SK-N-SH treated with all-trans-retinoic acid at 6 μM for 48 hours (cell line): Measurements from ENCODE around the gene AKR1D1.

ENCODE experiments used
- ESRRG ChIP-seq: fragments of 250-450 bp; sonication (Bioruptor Pico); IDR thresholded peaks from 2 replicates; pipeline ENCODE4 v1.6.1; 2021; ENCODE audit warnings: mild to moderate bottlenecking
- SNAI2 ChIP-seq: fragments of 250-450 bp; sonication (Bioruptor Pico); IDR thresholded peaks from 2 replicates; pipeline ENCODE4 v1.5.0; 2020; ENCODE audit warnings: mild to moderate bottlenecking, moderate library complexity
- TCF4 ChIP-seq: fragments of 250-450 bp; sonication (Bioruptor Pico); IDR thresholded peaks from 2 replicates; pipeline ENCODE4 v1.8.0; 2021; ENCODE audit warnings: mild to moderate bottlenecking, moderate library complexity, borderline replicate concordance
- TOX ChIP-seq: fragments of 250-450 bp; sonication (Bioruptor Pico); IDR thresholded peaks from 2 replicates; pipeline ENCODE4 v1.8.0; 2021; ENCODE audit warnings: mild to moderate bottlenecking, moderate library complexity, borderline replicate concordance
- ZFP30 ChIP-seq: fragments of 450-650 bp; formaldehyde crosslinking; IDR thresholded peaks from 2 replicates; pipeline ENCODE4 v1.5.0; 2022; ENCODE audit warnings: mild to moderate bottlenecking, moderate library complexity
- ZNF565 ChIP-seq: fragments of 450-650 bp; formaldehyde crosslinking; conservative IDR thresholded peaks from 2 replicates; pipeline ENCODE4 v1.5.0; 2020; ENCODE audit warnings: low read depth, mild to moderate bottlenecking, moderate library complexity
- ZNF70 ChIP-seq: fragments of 450-650 bp; formaldehyde crosslinking; IDR thresholded peaks from 2 replicates; pipeline ENCODE4 v1.5.0; 2020; ENCODE audit warnings: mild to moderate bottlenecking, moderate library complexity
- TF ChIP-seq, protein P1 (sequence below): fragments of 250-450 bp; sonication (Bioruptor Pico); IDR thresholded peaks from 2 replicates; pipeline ENCODE4 v1.5.0; 2020; ENCODE audit warnings: mild to moderate bottlenecking, moderate library complexity

DNA sequence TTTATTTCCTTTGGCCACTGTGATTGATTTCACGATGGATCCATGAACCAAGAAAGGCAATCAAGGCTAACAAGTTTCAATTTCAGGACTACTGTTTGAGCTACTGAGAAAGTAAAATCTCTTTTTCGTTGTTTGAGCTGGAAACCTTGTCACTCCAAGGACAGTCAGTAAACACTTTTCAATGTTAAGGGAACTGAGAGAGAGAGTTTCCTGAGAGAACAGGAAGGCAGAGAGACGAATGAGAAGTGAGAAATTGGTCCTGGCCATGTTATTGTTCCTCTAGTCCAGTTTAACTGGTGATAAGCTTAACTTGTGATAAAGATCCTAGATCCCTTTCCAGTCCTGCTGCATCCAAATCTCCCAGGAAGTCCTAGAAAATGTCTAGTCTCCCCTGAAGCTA lies 909 bp upstream of the AKR1D1 start:
- TF ChIP-seq SNAI2 = no peak
- TF ChIP-seq ZFP30 = no peak
- TF ChIP-seq TOX (CRISPR knock-in tag) = no peak
- TF ChIP-seq ESRRG (CRISPR knock-in tag) = no peak
- TF ChIP-seq, protein P1, sequence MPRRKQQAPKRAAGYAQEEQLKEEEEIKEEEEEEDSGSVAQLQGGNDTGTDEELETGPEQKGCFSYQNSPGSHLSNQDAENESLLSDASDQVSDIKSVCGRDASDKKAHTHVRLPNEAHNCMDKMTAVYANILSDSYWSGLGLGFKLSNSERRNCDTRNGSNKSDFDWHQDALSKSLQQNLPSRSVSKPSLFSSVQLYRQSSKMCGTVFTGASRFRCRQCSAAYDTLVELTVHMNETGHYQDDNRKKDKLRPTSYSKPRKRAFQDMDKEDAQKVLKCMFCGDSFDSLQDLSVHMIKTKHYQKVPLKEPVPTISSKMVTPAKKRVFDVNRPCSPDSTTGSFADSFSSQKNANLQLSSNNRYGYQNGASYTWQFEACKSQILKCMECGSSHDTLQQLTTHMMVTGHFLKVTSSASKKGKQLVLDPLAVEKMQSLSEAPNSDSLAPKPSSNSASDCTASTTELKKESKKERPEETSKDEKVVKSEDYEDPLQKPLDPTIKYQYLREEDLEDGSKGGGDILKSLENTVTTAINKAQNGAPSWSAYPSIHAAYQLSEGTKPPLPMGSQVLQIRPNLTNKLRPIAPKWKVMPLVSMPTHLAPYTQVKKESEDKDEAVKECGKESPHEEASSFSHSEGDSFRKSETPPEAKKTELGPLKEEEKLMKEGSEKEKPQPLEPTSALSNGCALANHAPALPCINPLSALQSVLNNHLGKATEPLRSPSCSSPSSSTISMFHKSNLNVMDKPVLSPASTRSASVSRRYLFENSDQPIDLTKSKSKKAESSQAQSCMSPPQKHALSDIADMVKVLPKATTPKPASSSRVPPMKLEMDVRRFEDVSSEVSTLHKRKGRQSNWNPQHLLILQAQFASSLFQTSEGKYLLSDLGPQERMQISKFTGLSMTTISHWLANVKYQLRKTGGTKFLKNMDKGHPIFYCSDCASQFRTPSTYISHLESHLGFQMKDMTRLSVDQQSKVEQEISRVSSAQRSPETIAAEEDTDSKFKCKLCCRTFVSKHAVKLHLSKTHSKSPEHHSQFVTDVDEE (CRISPR knock-in tag) = no peak
- TF ChIP-seq ZNF70 (CRISPR knock-in tag) = no peak
- no peak for TF ChIP-seq ZNF565
- TF ChIP-seq TCF4 = no peak
